ENCODE measurements around the gene KCNJ3. TPM values are rescaled to one million over a fixed set of nuclear protein-coding genes. Genes with fewer than 3 reads are reported as not detected.

Gene KCNJ3
- polyA plus RNA-seq, 3 donors, result not detected

- no peaks in the 10 kb centered on the region for H3K4me1 ChIP-seq (ENCODE audit: control insufficient read depth in 1 of 2, insufficient read depth in 2 of 2, low read length in 2 of 2)
- no CpG with 5 or more reads among the region's 2 CpGs for WGBS (ENCODE audit: insufficient coverage)
- intact Hi-C loops (cut with micrococcal nuclease), result no loop called here
- no peaks in the 10 kb centered on the region for H3K36me3 Mint-ChIP-seq
- peaks cover 0 to 1% (median 0%) of the 10 kb centered on the region in 3 donors for H3K27me3 Mint-ChIP-seq (ENCODE audit: low read depth in 3 of 3)
- H2AFZ ChIP-seq (ENCODE audit: insufficient read depth, low read depth, low read length, poor library complexity, severe bottlenecking), result no peak overlapping the region
- H3K36me3 ChIP-seq (replicated peaks in 1 of 2; ENCODE audit: control insufficient read depth in 1 of 2, insufficient read depth in 2 of 2, low read length in 2 of 2), result no peaks in the 10 kb centered on the region
- no peak overlapping the region for H3K27ac Mint-ChIP-seq
- H3K4me2 ChIP-seq (replicated peaks; ENCODE audit: extremely low read depth, low read length, poor library complexity, severe bottlenecking), result no peak overlapping the region
- peaks cover 0 to 6% (median 2%) of the 10 kb centered on the region in 7 donors for H3K9me3 Mint-ChIP-seq
- H3K27me3 ChIP-seq (ENCODE audit: control insufficient read depth in 2 of 2, insufficient read depth in 2 of 2, low read length in 2 of 2), result no peaks in the 10 kb centered on the region
- no peaks in the 10 kb centered on the region for H3K9me3 ChIP-seq (replicated peaks in 1 of 2; ENCODE audit: control insufficient read depth in 1 of 2, insufficient read depth in 1 of 2, low read length in 2 of 2)
- no peaks in the 10 kb centered on the region for H3K79me2 ChIP-seq (ENCODE audit: insufficient read depth, low read length)
- H3K4me3 ChIP-seq (replicated peaks in 1 of 3; ENCODE audit: low read depth in 2 of 3, low read length in 3 of 3), result no peak overlapping the region
- no peaks in the 10 kb centered on the region for H3K4me1 Mint-ChIP-seq
- no peak overlapping the region for H3K9ac ChIP-seq (ENCODE audit: insufficient read depth, low read length, poor library complexity, severe bottlenecking)
- no peak for DNase-seq
- H3K27ac ChIP-seq (ENCODE audit: low read depth in 1 of 2, low read length in 2 of 2), result no peak overlapping the region
- TF ChIP-seq CTCF (IDR thresholded peaks at IDR 0.05), result no peak
- no peaks in the 10 kb centered on the region for H4K20me1 ChIP-seq (ENCODE audit: insufficient read depth, low read length)
- no peak overlapping the region for H3K4me3 Mint-ChIP-seq
Observed at GRCh38 chr2:154832711-154833110, 134.2 kb downstream of the KCNJ3 start.

GRCh38 chr2:154836632-154837031 is 138.1 kb downstream of the KCNJ3 start:
- H2AFZ ChIP-seq (ENCODE audit: insufficient read depth, low read depth, low read length, poor library complexity, severe bottlenecking), result no peak overlapping the region
- no peak overlapping the region for H3K27ac ChIP-seq (ENCODE audit: low read depth in 1 of 2, low read length in 2 of 2)
- intact Hi-C loops (cut with micrococcal nuclease), result no loop called here
- no peaks in the 10 kb centered on the region for H3K4me1 Mint-ChIP-seq
- H3K27me3 ChIP-seq (ENCODE audit: control insufficient read depth in 2 of 2, insufficient read depth in 2 of 2, low read length in 2 of 2), result no peaks in the 10 kb centered on the region
- no peaks in the 10 kb centered on the region for H3K9me3 ChIP-seq (replicated peaks in 1 of 2; ENCODE audit: control insufficient read depth in 1 of 2, insufficient read depth in 1 of 2, low read length in 2 of 2)
- no CpG with 5 or more reads among the region's 2 CpGs for WGBS (ENCODE audit: insufficient coverage)
- H3K79me2 ChIP-seq (ENCODE audit: insufficient read depth, low read length), result no peaks in the 10 kb centered on the region
- TF ChIP-seq CTCF (IDR thresholded peaks at IDR 0.05), result no peak
- H3K27me3 Mint-ChIP-seq (ENCODE audit: low read depth in 3 of 3), result peaks cover 0 to 2% (median 0%) of the 10 kb centered on the region in 3 donors
- no peak overlapping the region for H3K9ac ChIP-seq (ENCODE audit: insufficient read depth, low read length, poor library complexity, severe bottlenecking)
- H3K27ac Mint-ChIP-seq, result no peak overlapping the region
- no peaks in the 10 kb centered on the region for H3K36me3 Mint-ChIP-seq
- H3K36me3 ChIP-seq (replicated peaks in 1 of 2; ENCODE audit: control insufficient read depth in 1 of 2, insufficient read depth in 2 of 2, low read length in 2 of 2), result no peaks in the 10 kb centered on the region
- H3K4me2 ChIP-seq (replicated peaks; ENCODE audit: extremely low read depth, low read length, poor library complexity, severe bottlenecking), result no peak overlapping the region
- H3K9me3 Mint-ChIP-seq, result peaks cover 2 to 7% (median 4%) of the 10 kb centered on the region in 7 donors
- no peak for DNase-seq
- no peaks in the 10 kb centered on the region for H4K20me1 ChIP-seq (ENCODE audit: insufficient read depth, low read length)
- no peaks in the 10 kb centered on the region for H3K4me1 ChIP-seq (ENCODE audit: control insufficient read depth in 1 of 2, insufficient read depth in 2 of 2, low read length in 2 of 2)
- H3K4me3 Mint-ChIP-seq, result no peak overlapping the region
- H3K4me3 ChIP-seq (replicated peaks in 1 of 3; ENCODE audit: low read depth in 2 of 3, low read length in 3 of 3), result no peak overlapping the region

Data from CD14-positive monocyte (primary cell).